NCI-H2081 treated with DMSO at 0.1 percent for 48 hours (cell line): ENCODE results near the gene GRK7.

Source experiments
- DNase-seq: peaks from one replicate; lab custom pipeline; 2025; lab: John Stamatoyannopoulos, UW

The GRK7 gene

GRCh38 chr3:141763088-141763750 is at the start of gene GRK7:
GRK7 (plus strand) TSS chr3:141763408; CDS start chr3:141778285, 14,877 bp downstream.
- DNase-seq: no peak

- DNase-seq: no peak
These were observed 48.5 kb upstream of the GRK7 start for GRCh38 chr3:141714671-141715070.

DNA sequence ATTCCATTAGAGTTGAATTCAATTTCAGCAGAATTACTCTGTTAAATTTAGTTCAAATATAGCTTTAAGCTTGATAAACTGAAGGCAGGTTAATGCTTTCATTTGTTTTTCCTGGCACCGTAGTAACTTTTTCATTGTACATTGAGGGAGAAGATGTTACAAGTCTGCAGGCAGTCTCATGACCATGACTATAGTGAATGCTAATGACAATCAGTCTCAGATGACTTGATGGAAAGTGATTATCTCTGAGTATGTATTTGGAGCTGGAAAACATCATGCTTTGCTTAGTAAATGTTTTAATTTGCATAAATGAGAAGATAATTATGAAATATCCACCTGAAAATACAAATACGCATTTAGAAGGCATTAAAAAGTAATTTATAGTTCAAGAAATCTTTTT is 41.1 kb upstream of the GRK7 start:
- DNase-seq: no peak

GRCh38 chr3:141722648-141723047 is 40.6 kb upstream of the GRK7 start:
- no peak for DNase-seq

GRCh38 chr3:141723255-141723654 is 40.0 kb upstream of the GRK7 start:
- DNase-seq: no peak

DNA sequence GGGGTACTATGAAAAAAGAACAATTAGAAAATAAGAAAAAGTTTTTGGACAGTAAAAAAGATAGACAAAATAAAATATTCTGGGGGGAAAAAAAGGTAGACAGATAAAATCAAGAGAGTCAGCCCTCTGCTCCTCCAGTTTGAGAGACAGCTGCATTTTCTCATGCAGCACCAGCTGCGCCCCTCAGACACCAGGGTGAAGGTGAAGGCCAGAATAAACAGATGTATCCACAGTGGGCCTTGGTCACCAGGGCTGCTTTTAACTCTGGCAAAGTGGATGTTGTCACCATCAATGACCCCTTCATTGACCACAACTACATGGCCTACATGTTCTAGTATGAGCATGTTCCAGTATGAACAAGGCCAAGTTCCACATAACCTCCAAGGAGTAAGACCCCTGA is 39.0 kb upstream of the GRK7 start:
- DNase-seq: no peak

GRCh38 chr3:141725036-141725435 is 38.2 kb upstream of the GRK7 start:
- DNase-seq: no peak

- no peak for DNase-seq
These were observed 36.7 kb upstream of the GRK7 start for GRCh38 chr3:141726483-141726882.

- DNase-seq: no peak
These were observed 34.8 kb upstream of the GRK7 start for GRCh38 chr3:141728355-141728892.

GRCh38 chr3:141729240-141729639 is 34.0 kb upstream of the GRK7 start:
- DNase-seq: no peak

- no peak for DNase-seq
These were observed 28.0 kb upstream of the GRK7 start for GRCh38 chr3:141735176-141735575.

GRCh38 chr3:141735770-141736465 is 27.3 kb upstream of the GRK7 start:
- no peak for DNase-seq

DNA sequence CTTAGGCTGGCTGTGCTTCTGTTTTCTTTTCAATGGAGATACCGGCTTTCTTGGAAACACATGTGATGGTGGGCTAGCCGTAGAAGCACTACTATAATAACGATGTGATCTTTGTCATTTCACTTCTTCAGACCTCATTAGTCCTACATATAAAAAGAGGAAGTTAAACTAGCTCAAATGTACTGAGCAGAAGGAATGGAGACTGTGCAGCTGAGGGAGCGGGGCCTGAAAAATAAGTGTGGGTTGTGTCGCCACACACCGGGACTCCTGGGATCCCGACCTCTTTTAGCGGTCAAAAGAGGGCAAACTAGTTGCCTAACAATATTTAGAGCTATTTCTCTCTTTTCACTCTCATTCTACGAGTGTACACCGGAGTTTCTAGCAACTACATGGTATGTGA is 26.1 kb upstream of the GRK7 start:
- no peak for DNase-seq

GRCh38 chr3:141737678-141738021 is 25.6 kb upstream of the GRK7 start:
- no peak for DNase-seq

DNA sequence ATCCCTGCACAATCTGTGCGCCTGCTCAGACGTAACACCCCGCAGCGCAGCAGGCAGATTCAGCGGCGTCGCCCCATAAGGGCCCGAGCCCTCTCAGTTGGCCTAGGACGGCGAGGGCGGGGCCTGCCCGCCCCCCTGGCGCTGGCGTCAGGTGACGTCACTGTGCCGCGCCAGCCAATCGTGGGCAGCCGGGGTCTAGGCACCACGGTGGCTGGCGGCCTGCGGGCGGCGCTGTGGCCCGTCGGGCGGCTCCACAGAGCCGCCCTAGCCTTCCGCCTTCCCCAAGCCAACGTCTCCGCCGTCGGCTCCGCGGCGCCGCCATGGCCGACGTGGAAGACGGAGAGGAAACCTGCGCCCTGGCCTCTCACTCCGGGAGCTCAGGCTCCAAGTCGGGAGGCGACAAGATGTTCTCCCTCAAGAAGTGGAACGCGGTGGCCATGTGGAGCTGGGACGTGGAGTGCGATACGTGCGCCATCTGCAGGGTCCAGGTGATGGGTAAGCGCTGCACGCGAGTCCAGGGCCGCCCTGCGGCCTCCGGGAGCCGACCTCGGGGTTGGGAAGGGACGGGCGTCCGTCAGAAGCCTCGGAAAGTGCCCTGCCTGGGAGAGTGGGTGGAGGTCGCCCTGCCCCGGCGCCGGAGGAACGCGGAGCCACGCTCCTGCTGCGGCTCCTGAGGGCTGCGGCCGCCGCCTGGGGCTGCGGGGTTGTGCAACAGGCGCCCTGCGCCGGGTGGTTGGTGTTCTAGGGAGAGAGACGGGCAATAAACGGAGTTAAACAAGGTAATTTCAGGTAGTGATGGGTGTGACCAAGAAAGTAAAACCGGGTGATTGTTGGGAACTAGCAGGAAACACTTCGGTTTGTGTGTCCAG is 25.0 kb upstream of the GRK7 start, which contains the start of gene RNF7:
Gene RNF7, plus strand, starts transcription at position 277 of the 869 bp plus-strand sequence. Its CDS starts 44 bp downstream, at position 321.
- DNase-seq: peak; percentile 95

DNA sequence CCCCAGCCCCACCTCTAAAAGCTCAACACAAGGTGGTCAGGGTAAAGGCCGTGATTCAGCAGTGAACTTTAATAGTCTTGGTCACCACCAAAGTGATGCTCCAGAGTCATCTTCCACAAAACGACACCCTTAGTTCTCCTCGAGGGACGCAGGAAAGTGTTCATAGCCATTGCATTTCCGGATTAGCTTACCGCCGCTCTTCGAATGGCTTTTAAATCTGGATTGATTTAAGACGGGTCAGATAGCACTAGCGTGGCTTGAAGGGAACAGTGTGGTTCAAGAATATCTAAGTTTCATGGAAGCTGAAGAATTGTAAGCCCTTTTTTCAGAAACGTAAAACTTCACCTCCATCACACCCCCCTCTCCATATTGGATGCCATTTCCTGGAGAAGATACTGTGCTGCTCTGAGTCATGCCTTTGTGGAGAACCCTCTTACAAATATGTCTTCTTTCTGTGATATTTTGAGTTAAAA is 24.3 kb upstream of the GRK7 start:
- peak; percentile 17 for DNase-seq

DNA sequence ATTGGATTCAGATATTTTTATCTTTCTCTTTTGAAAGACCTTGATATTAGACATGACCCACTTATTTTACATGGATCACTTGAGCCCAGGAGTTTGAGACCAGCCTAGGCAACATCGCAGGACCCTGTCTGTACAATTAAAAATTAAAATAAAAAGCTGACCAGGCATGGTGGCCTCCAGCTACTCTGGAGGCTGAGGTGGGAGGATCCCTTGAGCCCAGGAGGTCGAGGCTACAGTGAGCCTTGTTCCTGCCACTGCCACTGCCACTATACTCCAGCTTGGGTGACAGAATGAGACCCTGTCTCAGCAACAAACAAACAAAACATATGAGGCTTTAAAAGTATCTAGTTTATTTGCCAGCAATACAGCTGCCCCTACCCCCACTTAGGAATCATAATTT is 23.5 kb upstream of the GRK7 start:
- DNase-seq: no peak

GRCh38 chr3:141740349-141740748 is 22.9 kb upstream of the GRK7 start:
- DNase-seq: no peak

DNA sequence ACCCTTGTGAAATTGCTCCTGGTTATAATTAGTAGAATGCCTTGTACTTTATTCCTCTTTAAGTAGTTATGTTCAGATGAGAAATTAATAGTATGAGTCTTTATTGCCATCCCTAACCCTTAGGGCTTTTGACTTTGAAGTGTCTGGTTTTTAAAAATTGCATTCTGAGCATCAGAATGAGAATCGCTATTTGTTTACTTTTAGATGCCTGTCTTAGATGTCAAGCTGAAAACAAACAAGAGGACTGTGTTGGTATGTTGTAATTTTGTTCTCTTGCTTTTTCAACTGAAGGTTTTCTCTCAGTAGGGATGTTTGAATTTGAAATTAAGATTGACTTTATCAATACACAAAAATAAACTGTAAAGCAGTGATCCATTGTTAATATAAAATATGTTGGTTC is 19.9 kb upstream of the GRK7 start:
- DNase-seq: no peak

DNA sequence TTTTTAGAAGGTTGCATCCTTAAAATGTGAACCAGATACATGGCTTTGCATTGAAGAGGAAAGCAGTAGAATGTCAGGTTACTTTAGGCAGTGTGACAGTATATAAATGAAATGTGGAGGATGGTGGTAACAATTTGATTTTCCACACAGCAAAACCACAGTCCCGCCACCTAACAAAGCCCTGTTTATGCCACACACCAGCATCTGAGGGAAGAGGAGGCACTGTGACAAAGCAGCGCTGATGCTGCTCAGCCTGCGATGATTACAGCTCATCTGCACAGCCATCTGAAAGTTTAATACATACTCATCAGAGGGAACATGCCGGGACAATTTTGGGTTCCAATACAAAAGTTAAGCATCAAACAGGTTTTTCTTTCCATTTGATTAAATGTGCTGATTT is 16.2 kb upstream of the GRK7 start:
- DNase-seq: no peak

GRCh38 chr3:141753399-141753798 is 9.8 kb upstream of the GRK7 start:
- no peak for DNase-seq

DNA sequence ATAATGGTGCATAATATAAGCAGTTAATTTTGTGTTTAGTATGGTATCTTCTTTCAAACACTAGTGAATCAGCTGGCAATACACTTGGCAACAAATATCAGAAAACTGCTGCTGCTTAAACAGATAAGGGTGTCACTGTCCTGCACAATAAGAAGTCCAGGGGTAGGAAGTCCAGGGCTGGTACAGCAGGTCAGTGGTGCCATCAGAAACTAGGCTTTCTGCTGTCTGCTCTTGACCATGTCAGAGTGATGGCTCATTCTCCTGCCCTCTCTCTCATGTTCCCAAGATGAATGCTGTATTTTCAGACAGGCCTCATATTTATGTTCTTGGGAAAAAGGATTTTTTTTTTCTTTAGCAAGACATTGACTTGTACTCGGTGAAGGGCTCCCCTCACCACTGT is 9.2 kb upstream of the GRK7 start:
- no peak for DNase-seq
